Peyer's patch (tissue), 4 donors: ENCODE results near the gene ACOX3. TPM values are rescaled to one million over a fixed set of nuclear protein-coding genes. Genes with fewer than 3 reads are reported as not detected.

Source experiments
- DNase-seq, 3 donors: peaks; one replicate each; pipeline ENCODE4 v3.0.0-alpha.2; 2017 to 2019
- H3K27ac ChIP-seq, 4 donors: fragments of 200-600 bp; sonication (generic); one replicate each; pipeline ENCODE4 v1.5.1; 2016 to 2019
- H3K27me3 ChIP-seq, 2 donors: fragments of 200-600 bp; sonication (generic); one replicate each; pipeline ENCODE4 v1.5.1; 2019
- H3K36me3 ChIP-seq, 3 donors: fragments of 200-600 bp; sonication (generic); one replicate each; pipeline ENCODE4 v1.5.1; 2016 to 2019
- H3K4me1 ChIP-seq, 4 donors: fragments of 200-600 bp; sonication (generic); one replicate each; pipeline ENCODE4 v1.5.1; 2016 to 2019
- H3K4me3 ChIP-seq, 4 donors: fragments of 200-600 bp; sonication (generic); 1 replicate in 3 of 4; 2 replicates in 1 of 4; pipeline ENCODE4 v1.5.1; 2016 to 2019; ENCODE audit warnings: mild to moderate bottlenecking in 1 of 4
- H3K9me3 ChIP-seq, 4 donors: fragments of 200-600 bp; sonication (generic); one replicate each; pipeline ENCODE4 v1.5.1; 2016 to 2019; ENCODE audit warnings: mild to moderate bottlenecking in 1 of 4
- CTCF ChIP-seq, 6 experiments: fragments of 450-650 bp in 4 of 6; fragments of 200-600 bp in 2 of 6; sonication (generic) in 1 of 6; IDR thresholded peaks; one replicate each; pipeline ENCODE4 v1.5.1; 2017 to 2019; ENCODE audit warnings: antibody characterized with exemption in 6 of 6, mild to moderate bottlenecking in 3 of 6, moderate library complexity in 1 of 6
- POLR2A ChIP-seq, 2 donors: fragments of 450-650 bp; IDR thresholded peaks; one replicate each; pipeline ENCODE4 v1.5.1; 2017; ENCODE audit warnings: antibody characterized with exemption in 2 of 2, mild to moderate bottlenecking in 2 of 2, moderate library complexity in 2 of 2
- total RNA-seq, 4 donors: library from RNA; depleted of rRNA; stranded (reverse); fragments of >200 nt; gene quantifications; one replicate each; pipeline ENCODE4 v1.1.0, GENCODE V29; 2016

The ACOX3 gene
- total RNA-seq, 4 donors from 2014 or later, result 17.2 to 95.7 (median 43.7) TPM

GRCh38 chr4:8402640-8403039, 37.9 kb downstream of the ACOX3 start:
- Histone ChIP-seq H3K27me3 (no peaks in the 10 kb centered on the region), H3K4me3 (no peak overlapping the region), H3K9me3 (no peaks in the 10 kb centered on the region), H3K36me3 (peaks cover 0 to 39% (median 0%) of the 10 kb centered on the region in 3 donors), H3K4me1 (no peaks in the 10 kb centered on the region), H3K27ac (peak overlapping the region in 1 of 4 donors; percentile 33)
- no peak for TF ChIP-seq POLR2A (IDR thresholded peaks at IDR 0.05)
- TF ChIP-seq CTCF (IDR thresholded peaks at IDR 0.05), result no peak
- no peak for DNase-seq

GRCh38 chr4:8402181-8402597, 38.3 kb downstream of the ACOX3 start:
- H3K9me3 ChIP-seq, result no peaks in the 10 kb centered on the region
- H3K4me1 ChIP-seq, result no peaks in the 10 kb centered on the region
- H3K27me3 ChIP-seq, result no peaks in the 10 kb centered on the region
- no peak for TF ChIP-seq CTCF (IDR thresholded peaks at IDR 0.05)
- no peak for TF ChIP-seq POLR2A (IDR thresholded peaks at IDR 0.05)
- DNase-seq, result no peak
- peaks cover 0 to 40% (median 0%) of the 10 kb centered on the region in 3 donors for H3K36me3 ChIP-seq
- H3K4me3 ChIP-seq, result no peak overlapping the region
- H3K27ac ChIP-seq, result peak overlapping the region in 1 of 4 donors; percentile 33

- no peak overlapping the region for H3K27ac ChIP-seq
- no peaks in the 10 kb centered on the region for H3K4me1 ChIP-seq
- H3K27me3 ChIP-seq, result no peaks in the 10 kb centered on the region
- H3K9me3 ChIP-seq, result no peaks in the 10 kb centered on the region
- TF ChIP-seq POLR2A (IDR thresholded peaks at IDR 0.05), result no peak
- no peak for TF ChIP-seq CTCF (IDR thresholded peaks at IDR 0.05)
- H3K4me3 ChIP-seq, result no peak overlapping the region
- peaks cover 0 to 40% (median 0%) of the 10 kb centered on the region in 3 donors for H3K36me3 ChIP-seq
- DNase-seq, result no peak
These were observed 38.9 kb downstream of the ACOX3 start for GRCh38 chr4:8401665-8402064.

GRCh38 chr4:8400632-8401325, 39.7 kb downstream of the ACOX3 start:
- TF ChIP-seq CTCF (IDR thresholded peaks at IDR 0.05) (no peak), POLR2A (IDR thresholded peaks at IDR 0.05) (no peak)
- H3K27me3 ChIP-seq, result no peaks in the 10 kb centered on the region
- no peaks in the 10 kb centered on the region for H3K9me3 ChIP-seq
- H3K4me1 ChIP-seq, result no peaks in the 10 kb centered on the region
- DNase-seq, result no peak
- no peak overlapping the region for H3K27ac ChIP-seq
- H3K4me3 ChIP-seq, result no peak overlapping the region
- peaks cover 0 to 38% (median 0%) of the 10 kb centered on the region in 3 donors for H3K36me3 ChIP-seq

- no peak for DNase-seq
- no peak for TF ChIP-seq POLR2A (IDR thresholded peaks at IDR 0.05)
- TF ChIP-seq CTCF (IDR thresholded peaks at IDR 0.05), result no peak
- Histone ChIP-seq H3K9me3 (no peaks in the 10 kb centered on the region), H3K27ac (no peak overlapping the region), H3K36me3 (peaks cover 0 to 23% (median 0%) of the 10 kb centered on the region in 3 donors), H3K4me3 (no peak overlapping the region), H3K4me1 (no peaks in the 10 kb centered on the region), H3K27me3 (no peaks in the 10 kb centered on the region)
These were observed 41.2 kb downstream of the ACOX3 start for GRCh38 chr4:8399298-8399697.
